NAMALWA (cell line): ENCODE results near the gene NRROS.
A peak's percentile ranks its signal among the peaks of the same experiment; 100 is the strongest.

Experiments
- DNase-seq: peaks from one replicate; pipeline ENCODE4 v3.0.0-alpha.2; 2015; ENCODE audit warnings: low spot score

Gene NRROS

DNA sequence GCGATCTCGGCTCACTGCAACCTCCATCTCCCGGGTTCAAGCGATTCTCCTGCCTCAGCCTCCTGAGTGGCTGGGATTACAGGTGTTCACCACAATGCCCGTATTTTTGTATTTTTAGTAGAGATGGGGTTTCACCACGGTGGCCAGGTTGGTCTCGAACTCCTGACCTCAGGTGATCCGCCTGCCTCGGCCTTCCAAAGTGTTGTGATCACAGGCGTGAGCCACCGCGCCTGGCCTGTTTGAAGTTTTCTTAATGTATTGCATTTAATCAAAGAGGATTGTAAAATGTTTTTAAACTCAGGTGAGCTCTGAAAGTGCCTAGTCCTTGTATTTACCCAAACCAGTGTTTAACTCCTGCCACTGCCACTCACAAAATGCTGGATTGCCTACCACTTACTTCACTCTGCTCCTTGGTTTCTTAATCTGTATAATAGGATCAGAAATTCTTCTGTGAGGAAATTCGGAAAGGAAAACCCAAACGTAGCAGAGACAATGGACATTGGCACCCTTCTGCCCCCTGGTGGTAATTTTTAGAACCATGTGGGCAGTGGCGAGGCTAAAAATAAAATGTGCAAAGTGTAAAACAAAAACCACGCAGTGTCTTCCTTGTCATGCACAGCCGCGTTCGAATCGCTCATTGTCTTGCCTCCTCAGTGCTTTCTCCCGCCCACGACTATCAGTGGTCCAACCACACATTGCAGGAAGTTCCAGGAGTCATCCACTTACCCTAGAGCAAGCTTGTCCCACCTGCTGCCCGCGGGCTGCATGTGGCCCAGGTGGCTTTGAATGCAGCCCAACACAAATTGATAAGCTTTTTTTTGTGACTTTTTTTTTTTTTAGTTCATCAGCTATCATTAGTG is 45.3 kb downstream of the NRROS start:
- DNase-seq = peak; percentile 84

DNA sequence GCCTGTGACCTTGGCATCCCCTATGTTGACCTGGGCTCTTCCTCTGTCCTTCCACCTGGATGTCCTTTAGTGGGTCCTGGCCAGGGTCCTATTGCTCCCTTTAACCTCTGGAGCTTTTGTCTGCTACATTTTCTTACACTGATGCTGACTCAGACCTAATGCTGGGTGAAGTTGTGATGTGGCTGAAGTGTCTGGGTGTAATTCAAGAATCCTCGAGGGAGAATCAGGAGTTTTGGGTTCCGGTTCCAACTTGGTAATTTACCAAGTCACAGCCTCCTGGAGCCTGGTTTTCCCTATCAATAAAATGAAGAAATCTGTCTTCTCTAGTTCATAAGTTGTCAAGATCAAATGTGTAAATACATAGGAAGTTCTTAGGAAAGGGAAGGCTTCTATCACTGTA is 46.9 kb downstream of the NRROS start:
- DNase-seq = no peak

DNA sequence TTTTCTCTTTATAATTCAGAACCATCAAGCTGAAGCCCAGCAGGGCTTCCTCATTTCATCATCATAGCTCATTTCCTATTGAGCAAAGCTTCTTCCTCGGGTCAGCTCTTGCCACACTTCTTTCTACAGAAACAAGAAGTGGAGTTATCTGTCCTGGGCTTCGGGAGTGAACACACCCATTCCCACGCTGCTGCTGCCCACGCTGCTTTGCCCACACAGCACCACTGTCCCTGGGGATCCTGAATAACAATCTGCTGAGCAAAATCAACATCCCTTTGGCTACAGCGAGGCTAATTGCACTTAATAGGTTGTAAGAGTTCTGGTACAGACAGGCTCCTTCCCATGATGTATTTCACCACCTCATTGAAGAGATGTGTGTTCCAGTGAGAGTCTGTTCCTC is 48.9 kb downstream of the NRROS start:
- no peak for DNase-seq

DNA sequence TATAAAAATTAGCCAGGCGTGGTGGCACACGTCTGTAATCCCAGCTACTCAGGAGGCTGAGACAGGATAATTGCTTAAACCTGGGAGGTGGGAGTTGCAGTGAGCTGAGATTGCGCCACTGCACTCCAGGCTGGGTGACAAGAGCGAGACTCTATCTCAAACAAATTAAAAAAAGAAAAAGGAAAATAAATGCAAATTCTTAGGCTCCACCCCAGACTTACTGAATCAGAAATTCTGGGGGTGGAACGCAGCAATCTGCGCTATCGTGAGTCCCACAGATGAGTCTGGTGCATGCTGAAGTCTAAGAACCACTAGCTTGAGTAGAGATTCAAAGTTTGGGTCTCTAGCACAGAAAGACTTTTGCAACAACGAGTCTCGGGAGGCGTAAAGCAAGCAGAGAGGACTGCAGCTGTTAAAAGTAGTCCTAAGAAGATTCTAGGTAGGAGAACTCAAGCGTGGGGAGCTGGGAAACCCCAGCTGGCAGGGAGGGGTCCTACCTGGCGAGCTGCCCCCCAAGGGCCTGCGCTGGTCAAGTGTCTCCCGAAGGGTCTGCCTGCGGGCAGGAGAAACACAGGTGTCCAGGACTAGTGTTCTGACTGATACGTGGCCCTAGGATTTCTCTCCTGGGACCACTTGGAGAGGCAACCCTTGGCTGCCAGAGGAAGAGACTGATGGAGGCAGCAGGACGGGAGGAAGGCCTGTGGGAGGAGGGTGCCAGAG is 50.6 kb downstream of the NRROS start:
- no peak for DNase-seq

DNA sequence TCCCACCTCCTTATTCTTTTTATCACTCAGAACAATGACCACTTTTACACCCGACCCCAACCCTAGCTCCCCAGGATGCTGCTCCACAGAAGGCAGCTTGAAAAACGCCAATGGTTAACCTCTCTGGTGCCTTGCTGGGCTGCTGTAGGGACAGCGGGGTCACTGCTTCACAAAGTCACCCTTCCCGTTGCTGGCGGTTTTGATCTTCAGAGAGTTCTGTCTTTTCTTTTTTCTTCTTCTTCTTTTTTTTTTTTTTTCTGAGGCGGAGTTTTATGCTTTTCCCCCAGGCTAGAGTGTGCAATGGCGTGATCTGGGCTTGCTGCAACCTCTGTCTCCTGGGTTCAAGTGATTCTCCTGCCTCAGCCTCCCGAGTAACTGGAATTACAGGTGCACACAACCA is 51.9 kb downstream of the NRROS start:
- DNase-seq = no peak

DNA sequence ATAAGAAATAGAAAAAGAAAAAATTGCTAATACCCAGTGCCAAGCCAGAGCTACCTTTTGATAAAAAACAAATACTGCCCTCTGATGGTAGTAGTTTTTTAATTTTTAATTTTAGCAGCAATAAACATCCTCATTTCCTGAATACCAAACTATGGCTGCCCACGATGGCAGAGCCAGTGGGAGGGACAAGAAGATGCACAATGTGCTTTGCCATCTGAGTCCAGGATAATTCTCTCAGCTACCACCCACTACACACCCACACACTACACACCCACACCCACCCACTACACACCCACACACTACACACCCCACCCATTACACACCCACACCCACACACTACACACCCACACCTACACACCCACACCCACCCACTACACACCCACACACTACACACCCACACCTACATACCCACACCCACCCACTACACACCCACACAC is 54.7 kb downstream of the NRROS start:
- peak; percentile 58 for DNase-seq

DNA sequence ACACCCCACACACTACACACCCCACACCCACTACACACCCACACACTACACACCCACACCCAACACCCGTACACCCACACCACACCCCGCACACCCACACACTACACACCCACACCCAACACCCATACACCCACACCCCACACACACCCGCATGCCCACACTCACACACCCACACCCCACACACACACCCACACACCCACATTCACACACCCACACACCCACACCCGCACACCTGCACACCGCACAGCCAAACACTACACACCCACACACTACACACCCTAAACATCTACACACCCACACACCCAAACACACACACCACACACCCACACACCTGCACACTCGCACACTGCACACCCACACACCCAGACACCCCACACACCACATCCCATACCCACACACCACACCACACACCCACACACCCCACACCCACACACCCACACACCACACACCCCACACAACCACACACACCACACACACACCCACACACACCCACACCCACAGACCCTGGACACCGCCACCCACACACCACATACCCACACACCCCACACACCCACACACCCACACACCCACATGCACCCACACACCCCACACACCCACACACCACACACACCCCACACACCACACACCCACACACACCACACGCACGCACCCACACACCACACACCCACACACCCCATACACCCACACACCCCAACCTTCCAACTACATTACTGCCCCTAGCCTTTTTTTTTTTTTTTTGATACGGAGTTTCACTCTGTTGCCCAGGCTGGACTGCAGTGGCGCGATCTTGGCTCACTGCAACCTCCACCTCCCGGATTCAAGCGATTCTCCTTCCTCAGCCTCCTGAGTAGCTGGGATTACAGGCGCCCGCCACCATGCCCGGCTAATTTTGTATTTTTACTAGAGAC is 55.7 kb downstream of the NRROS start:
- no peak for DNase-seq

DNA sequence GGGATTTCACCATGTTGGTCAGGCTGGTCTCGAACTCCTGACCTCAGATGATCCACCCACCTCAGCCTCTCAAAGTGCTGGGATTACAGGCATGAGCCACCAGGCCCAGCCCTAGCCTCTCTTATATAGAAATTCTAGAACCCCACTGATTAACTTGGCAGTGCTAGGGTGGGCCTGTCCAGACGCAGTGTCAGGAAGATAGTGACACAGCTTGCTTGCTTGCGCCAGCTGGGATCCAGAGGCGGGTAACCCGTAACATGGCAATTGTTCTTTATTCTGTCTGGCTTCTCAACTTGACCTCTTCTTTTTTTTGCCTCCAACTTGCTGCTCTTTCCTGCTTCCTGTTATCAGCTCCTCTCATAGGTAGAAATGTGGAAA is 56.3 kb downstream of the NRROS start:
- no peak for DNase-seq

DNA sequence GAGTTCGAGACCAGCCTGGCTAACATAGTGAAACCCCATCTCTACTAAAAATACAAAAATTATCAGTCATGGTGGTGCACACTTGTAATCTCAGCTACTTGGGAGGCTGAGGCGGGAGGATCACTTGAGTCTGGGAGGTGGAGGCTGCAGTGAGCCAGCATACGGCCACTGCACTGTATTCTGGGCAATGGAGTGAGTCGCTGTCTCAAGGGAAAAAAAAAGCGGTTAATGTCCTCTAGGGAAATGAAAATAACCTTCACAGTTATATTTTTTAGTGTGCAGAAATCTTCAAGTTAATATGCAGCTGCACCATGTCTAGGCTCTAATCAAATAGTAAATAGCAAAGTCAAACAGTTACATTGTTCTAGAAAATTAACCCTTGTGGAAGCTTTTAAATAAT is 57.8 kb downstream of the NRROS start:
- DNase-seq = peak; percentile 54

DNA sequence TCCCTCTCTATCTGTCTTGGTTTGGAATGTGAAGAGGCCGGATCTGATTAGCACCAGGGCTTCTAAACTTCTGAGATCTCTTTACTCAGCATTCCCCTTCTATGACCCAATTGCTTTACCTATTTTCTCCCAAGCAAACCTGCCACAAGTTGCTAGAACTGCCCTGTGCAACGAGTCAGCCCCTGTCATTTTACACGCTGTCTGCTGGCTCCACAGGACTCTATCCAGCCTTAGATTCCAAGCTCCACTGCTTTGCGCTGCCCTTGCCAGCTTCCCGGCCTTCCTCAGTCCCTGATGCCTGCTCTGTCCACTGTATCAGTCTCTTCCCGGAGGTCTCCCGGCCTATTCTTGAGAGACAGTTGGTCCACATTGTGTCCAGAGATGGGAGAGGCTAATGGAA is 60.3 kb downstream of the NRROS start:
- no peak for DNase-seq

DNA sequence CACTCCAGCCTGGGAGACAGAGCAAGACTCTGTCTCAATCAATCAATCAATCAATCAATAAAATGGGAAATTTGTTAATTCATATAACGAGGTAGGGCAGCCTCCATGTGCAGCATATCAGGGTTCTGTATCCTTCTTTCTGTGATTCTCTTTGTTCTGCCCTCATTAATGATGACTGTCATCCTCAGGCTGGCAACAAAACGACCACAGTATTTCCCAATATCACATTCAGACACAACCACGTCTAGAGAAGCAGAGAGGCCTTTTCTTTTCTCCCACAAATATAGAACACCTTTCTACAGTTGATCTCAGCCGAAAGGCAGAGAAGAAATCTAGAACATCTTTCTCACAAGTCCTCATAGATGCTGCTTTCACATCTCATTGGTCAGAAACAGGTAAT is 61.3 kb downstream of the NRROS start:
- DNase-seq = no peak

DNA sequence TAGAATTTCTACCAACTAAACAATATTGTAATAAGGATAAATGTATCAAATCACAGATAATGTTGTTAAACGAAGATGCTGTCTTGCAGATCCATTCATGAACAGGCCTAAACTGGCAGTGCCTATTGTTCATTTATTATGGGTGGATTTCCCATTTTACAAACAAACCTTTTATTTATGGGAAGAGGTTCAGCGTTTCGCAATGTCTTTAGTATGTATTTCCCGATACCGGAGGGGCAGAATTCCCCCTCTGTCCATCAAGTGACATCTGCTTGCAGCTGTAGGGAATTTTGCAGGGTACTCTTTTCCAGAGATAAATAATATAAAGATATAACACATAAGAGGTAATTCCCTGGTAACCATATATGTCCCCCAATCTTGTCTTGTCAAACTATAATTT is 66.8 kb downstream of the NRROS start:
- DNase-seq = no peak

DNA sequence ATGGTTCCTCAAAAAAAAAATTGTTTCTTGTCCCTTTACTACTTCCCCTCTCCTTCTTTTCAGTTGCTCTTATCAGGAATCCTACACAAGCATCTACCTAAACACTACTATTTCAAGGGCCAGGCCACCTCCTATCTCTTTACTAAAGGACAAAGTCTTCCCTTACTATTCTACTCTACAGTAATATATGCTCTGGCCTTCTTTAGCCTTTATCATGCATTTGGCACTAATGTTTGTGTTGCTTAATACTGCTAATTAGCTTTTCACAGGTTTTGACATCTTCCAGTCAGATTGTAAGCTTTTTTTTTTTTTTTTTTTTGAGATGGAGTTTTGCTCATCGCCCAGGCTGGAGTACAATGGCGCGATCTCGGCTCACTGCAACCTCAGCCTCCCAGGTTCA is 67.2 kb downstream of the NRROS start:
- no peak for DNase-seq

DNA sequence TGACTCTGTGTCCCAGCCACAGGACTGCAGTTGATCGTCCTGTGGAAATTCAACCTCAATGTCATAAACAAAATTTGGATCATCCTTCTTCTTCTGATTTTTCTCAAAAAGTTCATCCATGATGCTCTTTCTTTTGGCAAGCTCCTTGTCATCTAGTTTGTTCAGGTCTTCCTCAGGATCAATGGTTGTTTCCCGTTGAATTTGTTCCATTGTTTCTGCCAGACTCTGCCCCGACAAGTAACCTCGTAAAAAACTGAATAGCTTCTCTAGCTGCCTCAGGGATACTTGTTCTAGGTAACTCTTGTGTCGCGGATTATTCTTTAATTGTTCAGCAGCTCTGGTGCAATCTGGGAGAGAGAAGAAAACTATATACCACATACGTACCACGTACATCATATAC is 68.1 kb downstream of the NRROS start:
- no peak for DNase-seq

DNA sequence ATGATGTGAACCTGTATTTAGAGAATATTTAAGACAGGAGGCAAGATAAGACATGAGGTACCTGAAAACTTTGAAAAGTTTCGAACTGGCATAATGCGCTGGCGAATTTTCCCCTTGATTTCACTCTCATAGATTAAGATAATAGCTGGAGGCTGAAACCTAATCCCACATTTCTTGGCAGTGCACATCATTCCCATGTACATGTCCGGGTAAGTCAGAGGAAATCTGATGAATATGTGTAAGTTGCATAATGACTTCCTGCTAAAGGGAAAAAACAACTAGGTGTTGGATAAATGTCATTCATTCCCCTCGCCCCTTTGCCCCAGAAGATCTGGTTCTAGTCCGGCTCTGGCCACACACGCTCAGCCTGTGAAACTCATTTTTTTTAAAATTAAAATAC is 69.0 kb downstream of the NRROS start:
- no peak for DNase-seq
